ENCODE measurements around the gene HOXD1. TPM values are rescaled to one million over a fixed set of nuclear protein-coding genes. Genes with fewer than 3 reads are reported as not detected.
A peak's percentile ranks its signal among the peaks of the same experiment; 100 is the strongest.

HOXD1 gene
- total RNA-seq, 6 experiments from 2014 or later: not detected

DNA sequence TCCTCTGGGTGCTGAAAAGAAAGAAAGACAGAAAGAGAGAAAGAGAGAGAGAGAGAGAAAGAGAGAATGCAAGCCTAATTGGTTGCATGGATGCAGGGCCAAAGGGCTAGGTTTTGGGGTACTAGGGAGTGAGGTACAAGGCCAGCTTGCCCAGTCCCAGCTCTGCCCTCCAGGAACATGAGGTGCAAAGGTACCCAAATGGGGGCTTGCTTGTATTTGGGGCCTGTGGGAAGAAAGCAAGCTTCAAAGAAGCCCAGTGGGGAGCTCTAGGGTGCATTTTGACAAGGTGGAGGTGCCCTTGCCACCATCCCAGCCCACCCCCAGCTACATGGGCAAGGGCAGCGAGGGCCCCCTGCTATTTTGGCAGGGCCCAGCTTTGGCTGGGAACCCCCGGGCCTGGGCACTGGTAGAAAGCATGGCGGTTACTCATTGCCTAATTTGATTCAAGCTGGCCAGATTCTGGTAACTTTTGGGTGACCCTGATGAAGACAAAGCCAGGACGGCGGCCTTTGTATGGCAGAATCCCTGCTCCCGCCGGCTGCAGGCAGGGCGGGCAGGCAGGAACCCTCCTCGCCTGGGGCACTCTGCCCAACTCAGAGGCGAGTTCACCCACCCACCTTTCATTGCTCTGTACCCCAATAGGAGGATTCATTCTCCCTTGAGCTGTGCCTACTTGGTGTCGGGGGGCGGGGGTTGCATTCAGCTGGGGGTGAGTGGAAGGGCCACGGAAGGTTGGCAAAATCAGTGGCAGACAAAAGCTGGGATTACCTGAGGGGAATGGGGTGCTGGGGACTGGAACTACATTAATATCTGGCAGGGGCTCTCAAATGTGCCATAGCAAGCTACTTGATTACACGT lies 37.7 kb upstream of the HOXD1 start:
- no peak for TF ChIP-seq CTCF (IDR thresholded peaks at IDR 0.05)
- no peaks in the 10 kb centered on the region; the same call in 1 of the 2 replicates for H3K36me3 Mint-ChIP-seq (ENCODE audit: low read depth)
- H3K27me3 Mint-ChIP-seq (ENCODE audit: insufficient read depth): peaks cover 71% of the 10 kb centered on the region
- H3K27ac Mint-ChIP-seq: no peak overlapping the region
- DNase-seq: no peak
- no peaks in the 10 kb centered on the region for H3K9me3 Mint-ChIP-seq
- peaks cover 17% of the 10 kb centered on the region; the same call in 1 of the 2 replicates for H3K4me1 Mint-ChIP-seq (ENCODE audit: low read depth)
- H3K4me3 Mint-ChIP-seq: no peak overlapping the region; the same call in 1 of the 2 replicates

- no peak for TF ChIP-seq CTCF (IDR thresholded peaks at IDR 0.05)
- H3K9me3 Mint-ChIP-seq: no peaks in the 10 kb centered on the region
- DNase-seq: no peak
- no peak within 1 kb of the TSS for H3K27ac Mint-ChIP-seq
- peak within 1 kb of the TSS; percentile 27; the same call in 1 of the 2 replicates for H3K4me3 Mint-ChIP-seq
- peaks cover 17% of the 10 kb centered on the region; the same call in 1 of the 2 replicates for H3K4me1 Mint-ChIP-seq (ENCODE audit: low read depth)
- no peaks in the 10 kb centered on the region; the same call in 1 of the 2 replicates for H3K36me3 Mint-ChIP-seq (ENCODE audit: low read depth)
- H3K27me3 Mint-ChIP-seq (ENCODE audit: insufficient read depth): peaks cover 68% of the 10 kb centered on the region
Observed at GRCh38 chr2:176151442-176152287, 36.8 kb upstream of the HOXD1 start, which contains the start of gene HOXD4. Gene HOXD4, plus strand, starts transcription at chr2:176151550. Its CDS starts 84 bp downstream, at chr2:176151634.

DNA sequence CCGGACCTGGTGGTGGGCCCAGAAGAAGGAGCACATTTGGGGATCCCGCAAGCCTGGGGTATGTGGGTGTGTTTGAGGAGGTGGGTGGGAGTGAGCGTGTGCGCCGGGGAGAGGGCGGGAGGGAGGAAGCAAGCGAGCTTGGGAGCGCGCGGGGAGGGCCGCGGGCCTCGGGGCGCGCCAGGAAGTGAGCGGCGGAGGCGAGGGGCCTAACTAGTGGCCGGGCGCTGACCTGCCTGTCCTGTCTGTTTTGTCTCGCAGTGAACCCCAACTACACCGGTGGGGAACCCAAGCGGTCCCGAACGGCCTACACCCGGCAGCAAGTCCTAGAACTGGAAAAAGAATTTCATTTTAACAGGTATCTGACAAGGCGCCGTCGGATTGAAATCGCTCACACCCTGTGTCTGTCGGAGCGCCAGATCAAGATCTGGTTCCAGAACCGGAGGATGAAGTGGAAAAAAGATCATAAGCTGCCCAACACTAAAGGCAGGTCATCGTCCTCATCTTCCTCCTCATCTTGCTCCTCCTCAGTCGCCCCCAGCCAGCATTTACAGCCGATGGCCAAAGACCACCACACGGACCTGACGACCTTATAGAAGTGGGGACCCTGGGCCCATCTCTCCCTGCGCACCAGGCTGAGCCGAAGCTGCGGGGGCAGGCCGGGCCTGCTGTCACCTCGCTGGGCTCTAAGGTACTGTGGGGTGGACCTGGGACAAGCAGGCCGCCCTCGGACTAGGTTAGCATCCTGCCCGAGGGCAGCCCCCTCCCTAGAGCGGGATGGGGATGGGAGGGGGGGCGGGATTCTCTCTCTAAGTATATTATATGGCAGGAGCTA lies 35.9 kb upstream of the HOXD1 start:
- TF ChIP-seq CTCF (IDR thresholded peaks at IDR 0.05): no peak
- H3K4me1 Mint-ChIP-seq (ENCODE audit: low read depth): peaks cover 21% of the 10 kb centered on the region; the same call in 1 of the 2 replicates
- no peaks in the 10 kb centered on the region; the same call in 1 of the 2 replicates for H3K36me3 Mint-ChIP-seq (ENCODE audit: low read depth)
- H3K27ac Mint-ChIP-seq: no peak overlapping the region
- peaks cover 64% of the 10 kb centered on the region for H3K27me3 Mint-ChIP-seq (ENCODE audit: insufficient read depth)
- H3K9me3 Mint-ChIP-seq: no peaks in the 10 kb centered on the region
- DNase-seq: no peak
- no peak overlapping the region; the same call in 1 of the 2 replicates for H3K4me3 Mint-ChIP-seq

GRCh38 chr2:176154576-176155252 lies 33.8 kb upstream of the HOXD1 start:
- TF ChIP-seq CTCF (IDR thresholded peaks at IDR 0.05): no peak
- Mint-ChIP-seq H3K4me1 (ENCODE audit: low read depth) (peaks cover 22% of the 10 kb centered on the region), H3K27me3 (ENCODE audit: insufficient read depth) (peaks cover 61% of the 10 kb centered on the region), H3K9me3 (no peaks in the 10 kb centered on the region), H3K36me3 (ENCODE audit: low read depth) (no peaks in the 10 kb centered on the region; the same call in 1 of the 2 replicates), H3K4me3 (no peak overlapping the region), H3K27ac (no peak overlapping the region)
- no peak for DNase-seq
